Mesendoderm (in vitro differentiated cells): Measurements from ENCODE around the gene TGFBI.
A peak's percentile ranks its signal among the peaks of the same experiment; 100 is the strongest.

Experiments
- DNase-seq: peaks from one replicate; pipeline ENCODE4 v3.0.0; 2013
- H2AK5ac ChIP-seq: 2 replicates; pipeline ENCODE4 v1.6.1; 2013; ENCODE audit warnings: low read length, inconsistent platforms
- H2BK120ac ChIP-seq: 2 replicates; pipeline ENCODE4 v1.6.1; 2013; ENCODE audit warnings: low read depth, mild to moderate bottlenecking, low read length, moderate library complexity, mixed read lengths
- H2BK15ac ChIP-seq: replicated peaks from 2 replicates; pipeline ENCODE4 v1.6.1; 2013; ENCODE audit warnings: low read depth, mild to moderate bottlenecking, moderate library complexity
- H2BK5ac ChIP-seq: 2 replicates; pipeline ENCODE4 v1.6.1; 2013; ENCODE audit warnings: low read length, inconsistent platforms
- H3K18ac ChIP-seq: 2 replicates; pipeline ENCODE4 v1.6.1; 2013; ENCODE audit warnings: mild to moderate bottlenecking, low read length, mixed read lengths
- H3K23ac ChIP-seq: one replicate; pipeline ENCODE4 v1.6.1; 2013; ENCODE audit warnings: low read length
- H3K27ac ChIP-seq: 2 replicates; pipeline ENCODE4 v1.5.1; 2013; ENCODE audit warnings: low read depth, mild to moderate bottlenecking, inconsistent platforms, low read length, moderate library complexity
- H3K27me3 ChIP-seq: 2 replicates; pipeline ENCODE4 v1.6.1; 2013; ENCODE audit warnings: low read length, control low read depth, mild to moderate bottlenecking, inconsistent platforms; ENCODE audit not compliant: insufficient read depth, poor library complexity
- H3K36me3 ChIP-seq: 2 replicates; pipeline ENCODE4 v1.6.1; 2013; ENCODE audit warnings: low read length, inconsistent platforms; ENCODE audit not compliant: control insufficient read depth, insufficient read depth
- H3K4ac ChIP-seq: one replicate; pipeline ENCODE4 v1.6.1; 2013; ENCODE audit warnings: low read depth, mild to moderate bottlenecking, low read length, moderate library complexity
- H3K4me1 ChIP-seq: 2 replicates; pipeline ENCODE4 v1.6.1; 2013; ENCODE audit warnings: low read depth, low read length, inconsistent platforms; ENCODE audit not compliant: control insufficient read depth
- H3K4me2 ChIP-seq: 2 replicates; pipeline ENCODE4 v1.6.1; 2013; ENCODE audit warnings: low read length
- H3K4me3 ChIP-seq: 2 replicates; pipeline ENCODE4 v1.5.1; 2013; ENCODE audit warnings: mild to moderate bottlenecking, low read length
- H3K56ac ChIP-seq: one replicate; pipeline ENCODE4 v1.6.1; 2013; ENCODE audit warnings: low read length
- H3K79me1 ChIP-seq: 2 replicates; pipeline ENCODE4 v1.6.1; 2013; ENCODE audit warnings: low read length, inconsistent platforms
- H3K79me2 ChIP-seq: 2 replicates; pipeline ENCODE4 v1.6.1; 2013; ENCODE audit warnings: mild to moderate bottlenecking, low read length; ENCODE audit not compliant: control insufficient read depth, insufficient read depth
- H3K9ac ChIP-seq: 2 replicates; pipeline ENCODE4 v1.6.1; 2013; ENCODE audit warnings: low read length, inconsistent platforms
- H4K5ac ChIP-seq: one replicate; pipeline ENCODE4 v1.6.1; 2013; ENCODE audit warnings: low read length
- H4K8ac ChIP-seq: one replicate; pipeline ENCODE4 v1.6.1; 2013; ENCODE audit warnings: low read depth, mild to moderate bottlenecking, control low read depth, low read length, moderate library complexity
- WGBS: extraction: QIAGEN DNeasy Blood & Tissue Kit; methylation state at CpG from one replicate; pipeline ENCODE4 v1.1.7; 2013; ENCODE audit warnings: low lambda C conversion rate, missing lambda C conversion rate; ENCODE audit not compliant: insufficient coverage; ENCODE audit errors: extremely low coverage; 5-methylcytosine and 5-hydroxymethylcytosine counted together

Gene TGFBI

DNA sequence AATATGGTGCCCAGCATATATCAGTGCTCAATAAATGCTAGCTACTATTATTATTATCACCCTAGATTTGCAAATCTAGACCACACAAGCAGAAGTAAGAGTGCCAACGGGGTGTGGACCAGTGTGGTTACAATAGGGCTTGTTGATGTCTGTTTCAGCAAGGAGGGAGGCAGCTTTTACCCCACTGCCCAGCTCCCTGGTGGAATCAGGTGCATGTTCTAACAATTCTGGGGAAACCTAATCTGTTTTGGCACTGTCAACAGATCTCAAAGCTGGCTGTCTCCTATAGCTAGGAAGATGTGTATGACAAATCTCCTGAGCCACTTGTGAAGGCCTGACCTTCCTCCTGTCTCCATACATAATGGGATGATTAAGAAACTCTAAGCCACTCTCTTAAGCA, 5.7 kb downstream of the TGFBI start:
- no peak overlapping the region for H4K5ac ChIP-seq
- H3K79me1 ChIP-seq: no peaks in the 10 kb centered on the region
- no peak overlapping the region for H3K4me3 ChIP-seq
- no peak for DNase-seq
- H3K36me3 ChIP-seq: no peaks in the 10 kb centered on the region
- H4K8ac ChIP-seq: no peak overlapping the region
- no CpG with 5 or more reads among the region's 1 CpG for WGBS
- no peak overlapping the region for H2BK15ac ChIP-seq
- H3K18ac ChIP-seq: no peak overlapping the region
- H3K79me2 ChIP-seq: no peaks in the 10 kb centered on the region
- H3K4ac ChIP-seq: no peak overlapping the region
- no peak overlapping the region for H3K4me2 ChIP-seq
- no peak overlapping the region for H2BK120ac ChIP-seq
- no peak overlapping the region for H3K27ac ChIP-seq
- no peaks in the 10 kb centered on the region for H3K4me1 ChIP-seq
- no peak overlapping the region for H3K56ac ChIP-seq
- no peak overlapping the region for H3K9ac ChIP-seq
- no peak overlapping the region for H2BK5ac ChIP-seq
- no peak overlapping the region for H3K23ac ChIP-seq
- peaks cover 4% of the 10 kb centered on the region for H3K27me3 ChIP-seq
- H2AK5ac ChIP-seq: no peak overlapping the region

DNA sequence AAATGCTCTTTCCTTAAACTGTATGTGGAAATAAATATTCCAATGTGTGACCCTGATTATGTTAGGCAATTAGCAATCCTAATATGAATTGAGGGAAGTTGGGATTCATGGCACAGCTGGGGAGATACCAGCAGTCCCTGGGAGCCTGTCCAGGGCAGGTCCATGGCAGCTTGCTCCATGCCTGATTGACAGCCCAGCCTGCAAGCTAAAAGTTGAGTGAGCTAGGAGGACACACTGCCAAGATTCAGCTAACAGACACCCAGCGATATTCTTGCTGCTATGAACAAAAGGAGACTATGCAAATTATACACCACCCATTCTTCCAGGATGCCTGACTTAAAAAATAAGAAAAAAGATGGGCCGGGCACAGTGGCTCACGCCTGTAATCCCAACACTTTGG, 6.2 kb downstream of the TGFBI start:
- no peak overlapping the region for H2BK15ac ChIP-seq
- no peak overlapping the region for H4K5ac ChIP-seq
- no peak for DNase-seq
- H4K8ac ChIP-seq: no peak overlapping the region
- H3K23ac ChIP-seq: no peak overlapping the region
- no peak overlapping the region for H3K56ac ChIP-seq
- WGBS: no CpG with 5 or more reads among the region's 3 CpGs
- H3K27ac ChIP-seq: no peak overlapping the region
- no peaks in the 10 kb centered on the region for H3K79me2 ChIP-seq
- no peak overlapping the region for H3K18ac ChIP-seq
- H3K4me1 ChIP-seq: no peaks in the 10 kb centered on the region
- no peaks in the 10 kb centered on the region for H3K79me1 ChIP-seq
- no peak overlapping the region for H2BK5ac ChIP-seq
- H3K4me2 ChIP-seq: no peak overlapping the region
- no peak overlapping the region for H3K4me3 ChIP-seq
- H2BK120ac ChIP-seq: no peak overlapping the region
- no peaks in the 10 kb centered on the region for H3K36me3 ChIP-seq
- H3K9ac ChIP-seq: no peak overlapping the region
- no peaks in the 10 kb centered on the region for H3K27me3 ChIP-seq
- no peak overlapping the region for H3K4ac ChIP-seq
- no peak overlapping the region for H2AK5ac ChIP-seq

DNA sequence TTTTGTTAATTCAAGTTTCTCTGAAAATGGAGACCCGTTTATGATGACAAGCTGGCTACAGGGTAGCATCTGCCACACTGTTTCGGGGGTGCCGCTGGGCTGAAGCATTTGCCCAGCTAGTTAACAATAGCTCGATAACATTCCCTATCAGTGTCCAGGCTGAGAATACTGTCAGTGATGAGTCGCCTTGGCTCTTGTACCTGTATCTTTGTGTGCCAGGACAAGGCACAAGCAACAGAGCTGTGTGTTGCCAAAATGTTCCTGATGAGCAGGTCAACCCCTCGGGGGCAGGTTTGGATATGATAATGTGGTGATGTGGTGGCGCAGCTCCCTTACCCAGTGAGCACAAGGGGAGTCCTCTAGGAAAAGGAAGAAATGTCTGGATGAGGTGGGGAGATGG, 7.0 kb downstream of the TGFBI start:
- H3K4ac ChIP-seq: no peak overlapping the region
- H3K23ac ChIP-seq: no peak overlapping the region
- H3K4me2 ChIP-seq: no peak overlapping the region
- no peak overlapping the region for H2AK5ac ChIP-seq
- H3K27ac ChIP-seq: no peak overlapping the region
- DNase-seq: no peak
- H3K4me3 ChIP-seq: no peak overlapping the region
- no peak overlapping the region for H3K18ac ChIP-seq
- no peaks in the 10 kb centered on the region for H3K27me3 ChIP-seq
- no peak overlapping the region for H4K5ac ChIP-seq
- no peak overlapping the region for H3K56ac ChIP-seq
- H3K79me2 ChIP-seq: no peaks in the 10 kb centered on the region
- no CpG with 5 or more reads among the region's 7 CpGs for WGBS
- no peaks in the 10 kb centered on the region for H3K79me1 ChIP-seq
- H4K8ac ChIP-seq: no peak overlapping the region
- H3K9ac ChIP-seq: no peak overlapping the region
- no peaks in the 10 kb centered on the region for H3K4me1 ChIP-seq
- H2BK120ac ChIP-seq: no peak overlapping the region
- H2BK15ac ChIP-seq: no peak overlapping the region
- H2BK5ac ChIP-seq: no peak overlapping the region
- no peaks in the 10 kb centered on the region for H3K36me3 ChIP-seq

GRCh38 chr5:136036293-136036911, 7.6 kb downstream of the TGFBI start:
- Histone ChIP-seq H4K5ac (no peak overlapping the region), H3K27ac (no peak overlapping the region), H3K4me1 (no peaks in the 10 kb centered on the region), H2BK5ac (no peak overlapping the region), H3K4ac (no peak overlapping the region), H3K4me2 (no peak overlapping the region), H3K23ac (no peak overlapping the region), H3K36me3 (no peaks in the 10 kb centered on the region), H4K8ac (no peak overlapping the region), H3K4me3 (no peak overlapping the region), H3K27me3 (no peaks in the 10 kb centered on the region), H2AK5ac (no peak overlapping the region), H3K56ac (no peak overlapping the region), H3K9ac (no peak overlapping the region), H3K79me1 (no peaks in the 10 kb centered on the region), H2BK15ac (no peak overlapping the region), H3K79me2 (no peaks in the 10 kb centered on the region), H2BK120ac (no peak overlapping the region), H3K18ac (no peak overlapping the region)
- DNase-seq: no peak
- no CpG with 5 or more reads among the region's 1 CpG for WGBS

DNA sequence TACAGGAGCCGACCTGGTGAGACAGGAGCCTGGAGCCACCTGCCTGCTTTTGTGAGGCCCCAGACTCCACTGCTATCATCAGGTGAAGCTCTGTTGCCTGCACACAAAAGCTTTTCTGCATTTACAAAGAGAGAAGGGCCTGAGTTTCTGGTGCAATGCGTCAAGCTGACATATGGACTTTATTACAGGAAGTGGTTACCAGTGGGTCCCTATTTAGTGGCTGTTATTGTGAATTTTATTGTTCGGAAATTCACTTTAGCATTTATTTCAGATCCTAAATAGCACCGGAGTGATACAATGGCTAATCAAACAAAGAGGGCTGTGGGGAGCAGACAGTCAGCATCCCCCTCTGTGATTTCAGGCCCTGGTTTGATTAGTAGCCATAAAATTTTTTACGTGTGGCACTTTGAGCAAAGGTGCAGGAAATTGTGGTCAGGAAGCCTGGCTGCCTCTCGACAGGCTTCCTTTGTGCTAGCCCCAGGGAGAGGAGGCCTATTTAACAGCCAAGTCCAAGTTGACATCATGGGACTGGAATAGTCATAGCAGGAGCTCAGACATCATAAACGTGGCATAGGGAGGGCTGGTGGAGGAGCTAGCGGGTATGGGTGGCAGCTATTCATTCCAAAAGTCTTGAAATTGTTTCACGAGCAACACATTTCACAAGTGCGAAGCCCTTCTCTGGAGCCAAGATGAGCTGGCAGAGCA, 8.4 kb downstream of the TGFBI start:
- Histone ChIP-seq H3K56ac (no peak overlapping the region), H3K27ac (no peak overlapping the region)

GRCh38 chr5:136038635-136039034, 9.8 kb downstream of the TGFBI start:
- Histone ChIP-seq H3K79me2 (no peaks in the 10 kb centered on the region), H3K4ac (no peak overlapping the region), H4K8ac (no peak overlapping the region), H3K18ac (no peak overlapping the region), H3K4me1 (no peaks in the 10 kb centered on the region), H3K79me1 (no peaks in the 10 kb centered on the region), H3K56ac (no peak overlapping the region), H4K5ac (no peak overlapping the region), H3K27ac (no peak overlapping the region), H2BK5ac (no peak overlapping the region), H2BK120ac (no peak overlapping the region), H3K23ac (no peak overlapping the region), H3K9ac (no peak overlapping the region), H3K4me2 (no peak overlapping the region), H2BK15ac (no peak overlapping the region), H2AK5ac (no peak overlapping the region), H3K36me3 (no peaks in the 10 kb centered on the region), H3K27me3 (no peaks in the 10 kb centered on the region), H3K4me3 (no peak overlapping the region)
- DNase-seq: peak; percentile 42
- WGBS: no CpG with 5 or more reads among the region's 4 CpGs

More for the DNA sequence above, 8.4 kb downstream of the TGFBI start:
- Histone ChIP-seq H3K27me3 (no peaks in the 10 kb centered on the region), H2BK120ac (no peak overlapping the region), H3K4me2 (no peak overlapping the region), H3K36me3 (no peaks in the 10 kb centered on the region), H3K4me1 (no peaks in the 10 kb centered on the region), H3K23ac (no peak overlapping the region), H2BK15ac (no peak overlapping the region), H3K79me1 (no peaks in the 10 kb centered on the region), H3K4ac (no peak overlapping the region), H3K9ac (no peak overlapping the region), H2AK5ac (no peak overlapping the region), H4K5ac (no peak overlapping the region), H3K79me2 (no peaks in the 10 kb centered on the region), H2BK5ac (no peak overlapping the region), H3K4me3 (no peak overlapping the region), H4K8ac (no peak overlapping the region), H3K18ac (no peak overlapping the region)
- DNase-seq: no peak
- no CpG with 5 or more reads among the region's 10 CpGs for WGBS
